Measurements from ENCODE around the gene SUFU.

DNA sequence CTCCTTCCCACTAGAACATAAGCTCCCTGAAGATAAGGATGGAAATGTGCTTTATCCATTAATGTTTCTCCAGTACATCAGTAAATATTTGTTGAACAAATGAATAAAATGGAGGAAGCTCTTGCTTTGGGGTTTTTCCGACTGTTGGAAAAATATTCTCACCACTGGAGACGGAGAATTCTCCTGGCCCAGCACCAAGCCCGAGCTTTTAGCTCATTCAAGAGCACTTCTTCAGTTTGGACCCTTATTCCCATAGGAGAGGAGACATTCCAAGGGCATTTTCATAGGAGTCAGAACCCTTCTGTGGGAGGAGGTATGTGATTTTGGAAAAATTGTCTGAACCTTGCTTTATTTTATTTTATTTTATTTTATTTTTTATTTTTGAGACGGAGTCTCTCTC is 21.0 kb downstream of the SUFU start:
- no peak for TF ChIP-seq CTCF (IDR thresholded peaks at IDR 0.05)
- no peak for TF ChIP-seq POLR2A (IDR thresholded peaks at IDR 0.05)

Data from esophagus squamous epithelium (tissue), 4 donors.